ENCODE measurements around the gene CCDC69. TPM values are rescaled to one million over a fixed set of nuclear protein-coding genes. Genes with fewer than 3 reads are reported as not detected.

CCDC69 gene
- total RNA-seq, 1 donor from 2014 or later = 29.8 TPM

GRCh38 chr5:151159649-151160373 is 64.1 kb downstream of the CCDC69 start:
- no peaks in the 10 kb centered on the region for H3K27me3 Mint-ChIP-seq (ENCODE audit: low read depth)
- peaks cover 20% of the 10 kb centered on the region for H3K36me3 Mint-ChIP-seq (ENCODE audit: low read depth)
- peaks cover 31% of the 10 kb centered on the region for H3K4me1 Mint-ChIP-seq (ENCODE audit: low read depth)
- no peak overlapping the region for H3K27ac Mint-ChIP-seq
- H3K4me3 Mint-ChIP-seq (ENCODE audit: low read depth) = peak overlapping the region; percentile 27
- intact Hi-C loops (cut with micrococcal nuclease) = loop anchor here (5.0 to 10.0 kb wide), 3 partner anchors 458 to 705 kb away; partner anchors contain the start of genes ATOX1 and RBM22
- H3K9me3 Mint-ChIP-seq = no peaks in the 10 kb centered on the region
- DNase-seq (ENCODE audit: low spot score) = no peak

DNA sequence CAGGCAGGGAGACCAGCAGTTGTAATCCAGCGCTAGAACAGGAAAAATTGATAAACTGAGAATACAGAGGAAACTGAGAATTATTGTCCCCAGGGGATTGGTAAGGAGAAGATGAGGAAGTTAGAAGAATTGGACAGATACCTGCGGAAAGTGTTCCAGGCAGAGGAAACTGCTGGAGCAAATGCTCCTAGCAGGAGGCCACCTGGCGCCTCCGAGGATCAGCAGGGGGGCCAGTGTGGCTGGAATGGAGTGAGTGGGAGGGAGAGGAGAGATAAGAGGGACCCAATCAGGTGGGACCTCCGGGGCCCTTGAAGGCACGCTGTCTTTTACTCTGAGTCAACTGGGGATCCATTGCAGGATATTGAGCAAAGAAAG is 65.6 kb downstream of the CCDC69 start:
- intact Hi-C loops (cut with micrococcal nuclease) = loop anchor here (5.0 to 10.0 kb wide), 3 partner anchors 456 to 703 kb away; partner anchors contain the start of genes ATOX1 and RBM22
- peaks cover 32% of the 10 kb centered on the region for H3K36me3 Mint-ChIP-seq (ENCODE audit: low read depth)
- H3K4me1 Mint-ChIP-seq (ENCODE audit: low read depth) = peaks cover 41% of the 10 kb centered on the region
- no peaks in the 10 kb centered on the region for H3K27me3 Mint-ChIP-seq (ENCODE audit: low read depth)
- H3K27ac Mint-ChIP-seq = peak overlapping the region; percentile 90
- peak overlapping the region; percentile 96 for H3K4me3 Mint-ChIP-seq (ENCODE audit: low read depth)
- no peaks in the 10 kb centered on the region for H3K9me3 Mint-ChIP-seq
- DNase-seq (ENCODE audit: low spot score) = no peak

DNA sequence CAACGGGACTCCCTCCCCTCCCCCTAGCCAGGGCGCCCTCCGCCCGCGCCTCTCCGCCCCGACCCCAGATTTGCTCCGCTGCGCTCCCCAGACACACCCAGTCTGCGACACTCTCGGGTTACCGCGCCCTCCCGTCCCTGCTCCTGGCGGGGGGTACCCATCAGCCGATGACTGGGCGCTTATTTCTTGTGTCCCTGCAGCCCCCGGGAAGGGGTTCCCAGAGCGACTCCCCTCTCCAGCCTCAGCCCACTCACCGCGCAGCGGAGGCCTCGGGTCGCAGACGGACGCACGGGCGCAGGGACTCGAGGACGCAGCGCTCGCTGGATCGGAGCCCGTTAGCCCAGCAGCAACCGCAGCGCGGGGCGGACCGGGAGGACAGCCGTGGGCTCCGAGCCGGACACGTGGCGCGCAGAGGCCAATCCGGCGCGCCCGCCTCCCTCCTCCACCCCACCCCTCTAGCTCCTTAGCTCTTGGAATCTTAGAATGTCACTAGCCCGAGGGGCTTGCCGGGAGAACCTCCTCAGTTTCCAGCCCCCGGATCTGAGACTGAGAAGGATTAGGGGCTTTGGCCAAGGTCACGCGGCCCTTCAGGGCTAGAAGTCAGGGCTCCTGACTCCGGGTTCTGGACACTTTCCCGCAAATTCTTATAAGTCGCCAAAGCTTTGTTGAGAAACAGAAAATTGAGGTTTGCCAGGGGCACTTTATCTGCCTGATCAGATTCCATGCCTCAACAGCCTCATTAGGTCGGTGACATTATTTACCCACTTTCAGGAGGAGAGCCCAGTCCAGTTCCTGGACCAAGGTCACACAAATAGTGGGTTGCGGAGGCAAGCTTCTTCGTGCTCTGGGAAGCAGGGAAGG is 66.2 kb downstream of the CCDC69 start, which contains the start of gene ANXA6:
Gene ANXA6 (minus strand): TSS at position 354 of the 861 bp plus-strand sequence. CDS start 9,878 bp downstream, outside the sequence.
- Mint-ChIP-seq H3K4me3 (ENCODE audit: low read depth) (peak within 1 kb of the TSS; percentile 96), H3K9me3 (no peaks in the 10 kb centered on the region), H3K36me3 (ENCODE audit: low read depth) (peaks cover 38% of the 10 kb centered on the region), H3K27ac (peak within 1 kb of the TSS; percentile 90), H3K4me1 (ENCODE audit: low read depth) (peaks cover 46% of the 10 kb centered on the region), H3K27me3 (ENCODE audit: low read depth) (no peaks in the 10 kb centered on the region)
- intact Hi-C loops (cut with micrococcal nuclease) = loop anchor here (5.0 to 10.0 kb wide), 3 partner anchors 455 to 703 kb away; partner anchors contain the start of genes ATOX1 and RBM22
- DNase-seq (ENCODE audit: low spot score) = peak; percentile 61

DNA sequence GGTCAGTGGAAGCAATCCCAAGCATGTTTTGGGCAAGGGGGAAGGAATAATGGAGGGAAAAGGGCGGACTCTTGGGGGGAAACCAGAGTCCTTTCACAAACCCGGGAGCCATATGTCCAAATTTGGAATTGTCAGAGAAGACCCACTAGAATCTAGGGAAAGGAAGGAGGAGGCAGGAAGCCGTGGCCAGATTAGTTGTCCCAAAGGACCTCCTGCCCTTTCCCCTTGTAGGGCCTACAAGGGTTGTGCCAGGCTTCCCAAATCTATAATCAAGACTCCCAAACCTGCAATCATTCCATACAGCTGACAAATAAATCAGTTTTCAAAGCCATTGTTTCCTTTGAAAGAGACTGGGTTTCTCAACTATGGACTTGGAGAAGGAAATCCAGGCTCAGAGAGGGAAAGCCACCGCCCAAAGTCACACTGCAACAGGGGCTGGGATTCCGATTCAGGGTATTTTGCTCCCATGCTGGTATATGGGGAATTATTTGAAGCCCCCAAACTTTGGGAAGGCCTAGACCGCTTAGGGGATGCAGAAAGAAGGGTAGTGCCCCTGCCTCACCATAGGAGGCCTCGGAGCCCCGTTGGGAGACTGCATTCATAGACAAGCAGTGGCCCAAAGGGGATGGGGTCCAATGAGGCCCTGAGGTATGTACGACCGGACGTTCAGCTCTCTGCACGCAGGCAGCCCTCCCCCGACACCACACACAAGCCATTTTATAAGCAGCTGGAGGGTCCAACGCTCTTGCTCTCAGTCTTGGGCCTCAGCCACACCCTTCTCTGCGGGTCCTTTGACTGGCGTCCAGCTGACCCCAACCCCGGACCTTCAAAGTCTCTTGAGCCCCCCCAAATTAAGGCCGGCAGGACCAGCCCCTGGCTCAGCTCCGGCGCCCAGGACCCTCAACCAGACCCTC is 67.1 kb downstream of the CCDC69 start:
- peak overlapping the region; percentile 90 for H3K27ac Mint-ChIP-seq
- H3K9me3 Mint-ChIP-seq = no peaks in the 10 kb centered on the region
- H3K4me3 Mint-ChIP-seq (ENCODE audit: low read depth) = peak overlapping the region; percentile 96
- no peaks in the 10 kb centered on the region for H3K27me3 Mint-ChIP-seq (ENCODE audit: low read depth)
- DNase-seq (ENCODE audit: low spot score) = no peak
- peaks cover 55% of the 10 kb centered on the region for H3K4me1 Mint-ChIP-seq (ENCODE audit: low read depth)
- peaks cover 45% of the 10 kb centered on the region for H3K36me3 Mint-ChIP-seq (ENCODE audit: low read depth)
- intact Hi-C loops (cut with micrococcal nuclease) = loop anchor here (5.0 to 10.0 kb wide), 3 partner anchors 454 to 702 kb away; partner anchors contain the start of genes ATOX1 and RBM22

- Mint-ChIP-seq H3K27ac (peak overlapping the region; percentile 90), H3K9me3 (no peaks in the 10 kb centered on the region), H3K27me3 (ENCODE audit: low read depth) (no peaks in the 10 kb centered on the region), H3K4me3 (ENCODE audit: low read depth) (peak overlapping the region; percentile 96), H3K4me1 (ENCODE audit: low read depth) (peaks cover 63% of the 10 kb centered on the region), H3K36me3 (ENCODE audit: low read depth) (peaks cover 47% of the 10 kb centered on the region)
- intact Hi-C loops (cut with micrococcal nuclease) = loop anchor here (1.0 to 10.0 kb wide), 4 partner anchors 76 to 701 kb away; partner anchors contain the start of genes ATOX1 and RBM22
- DNase-seq (ENCODE audit: low spot score) = no peak
Observed at GRCh38 chr5:151155775-151156506, 68.0 kb downstream of the CCDC69 start.

DNA sequence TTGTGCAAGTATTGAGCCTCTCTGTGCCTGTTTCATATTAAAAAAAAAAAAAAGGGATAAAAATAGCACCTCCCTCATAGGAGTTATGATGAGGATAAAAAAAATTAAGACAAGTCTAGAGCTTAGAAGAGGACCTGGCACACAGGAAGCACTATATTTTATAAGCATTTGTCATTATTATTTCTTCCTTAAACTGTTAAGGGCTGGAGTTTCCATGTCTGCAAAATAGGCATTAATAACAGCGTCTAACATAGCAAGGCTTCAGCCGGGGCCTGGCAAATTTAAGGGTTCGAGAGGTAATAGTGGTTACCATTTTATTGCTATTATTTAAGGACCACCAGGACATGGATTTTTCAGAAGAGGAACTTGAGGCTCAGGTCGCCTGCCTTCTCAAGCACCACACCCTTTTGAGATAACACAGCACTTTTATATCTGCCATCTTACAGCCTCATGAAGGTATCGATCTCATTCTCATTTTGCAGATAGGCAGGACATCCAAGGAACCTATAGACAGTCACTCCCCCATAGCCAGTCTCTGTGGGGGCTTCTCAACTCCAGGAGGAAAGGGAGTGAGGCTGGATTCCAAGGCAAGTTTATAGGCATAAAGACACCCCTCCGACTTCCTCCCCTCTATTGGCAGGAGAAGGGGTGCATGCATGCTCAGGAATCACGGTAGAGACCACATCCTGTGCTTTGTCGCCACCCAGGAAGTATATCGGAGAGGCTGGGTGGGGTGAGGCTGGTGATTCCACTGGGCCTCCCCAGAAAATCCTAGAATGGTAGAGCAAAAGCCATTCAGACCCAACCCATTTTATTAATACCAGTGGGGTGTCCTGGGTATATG is 68.7 kb downstream of the CCDC69 start:
- Mint-ChIP-seq H3K4me1 (ENCODE audit: low read depth) (peaks cover 71% of the 10 kb centered on the region), H3K4me3 (ENCODE audit: low read depth) (peak overlapping the region; percentile 96), H3K36me3 (ENCODE audit: low read depth) (peaks cover 53% of the 10 kb centered on the region), H3K9me3 (no peaks in the 10 kb centered on the region), H3K27me3 (ENCODE audit: low read depth) (no peaks in the 10 kb centered on the region), H3K27ac (peak overlapping the region; percentile 90)
- intact Hi-C loops (cut with micrococcal nuclease) = loop anchor here (1.0 to 10.0 kb wide), 5 partner anchors 14 to 700 kb away; partner anchors contain the start of genes ATOX1 and RBM22
- DNase-seq (ENCODE audit: low spot score) = peak; percentile 63

GRCh38 chr5:151153766-151154272 is 70.1 kb downstream of the CCDC69 start:
- Mint-ChIP-seq H3K27me3 (ENCODE audit: low read depth) (no peaks in the 10 kb centered on the region), H3K36me3 (ENCODE audit: low read depth) (peaks cover 57% of the 10 kb centered on the region), H3K4me1 (ENCODE audit: low read depth) (peaks cover 76% of the 10 kb centered on the region), H3K27ac (peak overlapping the region; percentile 94), H3K9me3 (no peaks in the 10 kb centered on the region), H3K4me3 (ENCODE audit: low read depth) (peak overlapping the region; percentile 61)
- intact Hi-C loops (cut with micrococcal nuclease) = loop anchor here (1.0 to 10.0 kb wide), 7 partner anchors 13 to 699 kb away; partner anchors contain the start of genes ATOX1 and GM2A
- no peak for DNase-seq (ENCODE audit: low spot score)

- H3K36me3 Mint-ChIP-seq (ENCODE audit: low read depth) = peaks cover 62% of the 10 kb centered on the region
- H3K27me3 Mint-ChIP-seq (ENCODE audit: low read depth) = no peaks in the 10 kb centered on the region
- intact Hi-C loops (cut with micrococcal nuclease) = loop anchor here (1.0 to 10.0 kb wide), 6 partner anchors 61 to 698 kb away; partner anchors contain the start of genes ATOX1 and GM2A
Observed at GRCh38 chr5:151153300-151153699, 70.6 kb downstream of the CCDC69 start.

DNA sequence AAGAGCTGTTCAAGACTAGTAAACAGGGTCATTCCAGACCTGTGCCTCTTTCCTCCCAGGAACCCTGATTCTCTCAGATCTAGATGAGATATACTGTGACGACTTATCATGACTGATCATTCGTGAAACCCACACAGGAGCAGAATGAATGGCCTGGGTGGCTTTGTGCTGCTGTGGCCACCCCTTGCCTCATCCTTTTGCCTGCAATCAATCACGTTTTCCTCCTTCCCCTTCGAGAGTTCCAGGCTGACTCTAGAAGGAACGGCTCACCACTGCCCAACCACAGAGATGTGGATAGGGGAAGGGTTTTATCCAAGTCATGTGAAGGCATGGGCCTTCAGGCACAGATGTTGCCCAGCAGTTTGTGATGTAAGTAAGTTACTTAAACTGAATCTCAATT is 72.1 kb downstream of the CCDC69 start:
- Mint-ChIP-seq H3K36me3 (ENCODE audit: low read depth) (peaks cover 74% of the 10 kb centered on the region), H3K4me3 (ENCODE audit: low read depth) (peak overlapping the region; percentile 59), H3K27ac (peak overlapping the region; percentile 86), H3K9me3 (no peaks in the 10 kb centered on the region), H3K4me1 (ENCODE audit: low read depth) (peaks cover 80% of the 10 kb centered on the region), H3K27me3 (ENCODE audit: low read depth) (no peaks in the 10 kb centered on the region)
- intact Hi-C loops (cut with micrococcal nuclease) = loop anchor here (1.0 to 10.0 kb wide), 7 partner anchors 27 to 697 kb away; partner anchors contain the start of gene ATOX1
- peak; percentile 36 for DNase-seq (ENCODE audit: low spot score)

More at GRCh38 chr5:151153300-151153699, 70.6 kb downstream of the CCDC69 start:
- Mint-ChIP-seq H3K27ac (peak overlapping the region; percentile 94), H3K4me3 (ENCODE audit: low read depth) (peak overlapping the region; percentile 61), H3K9me3 (no peaks in the 10 kb centered on the region), H3K4me1 (ENCODE audit: low read depth) (peaks cover 75% of the 10 kb centered on the region)
- no peak for DNase-seq (ENCODE audit: low spot score)

- no peak for DNase-seq (ENCODE audit: low spot score)
- Mint-ChIP-seq H3K4me1 (ENCODE audit: low read depth) (peaks cover 78% of the 10 kb centered on the region), H3K9me3 (no peaks in the 10 kb centered on the region), H3K27ac (peak overlapping the region; percentile 86), H3K4me3 (ENCODE audit: low read depth) (peak overlapping the region; percentile 59), H3K36me3 (ENCODE audit: low read depth) (peaks cover 76% of the 10 kb centered on the region), H3K27me3 (ENCODE audit: low read depth) (no peaks in the 10 kb centered on the region)
- intact Hi-C loops (cut with micrococcal nuclease) = loop anchor here (1.0 to 10.0 kb wide), 5 partner anchors 26 to 696 kb away; partner anchors contain the start of gene ATOX1
Observed at GRCh38 chr5:151151263-151151660, 72.6 kb downstream of the CCDC69 start.

All from activated T-helper 2 cell treated with anti-CD3 and anti-CD28 coated beads, Interferon-gamma antibody, Interleukin-2, Interleukin-4, amounts not matched to agents 10 μg/mL and 5 μg/mL and 100 μg/mL, durations not matched to agents 14 hours and 24 hours and 36 hours (primary cell).